Activated CD4-positive, alpha-beta T cell treated with anti-CD3 and anti-CD28 coated beads for 36 hours (primary cell): Measurements from ENCODE around the gene PCED1B. TPM values are rescaled to one million over a fixed set of nuclear protein-coding genes. Genes with fewer than 3 reads are reported as not detected.

Experiments
- ATAC-seq: fragments of 200-7000 bp; cut with Tn5 transposase; one replicate; pipeline ENCODE4 v1.10.0; 2021; ENCODE audit warnings: mild to moderate bottlenecking, moderate library complexity
- CTCF ChIA-PET: fragments of 350-600 bp; sonication (Branson Sonifier 250); formaldehyde crosslinking; loops from one replicate; lab custom pipeline; 2021; ENCODE audit warnings: antibody characterized with exemption; lab: Charles Lee
- POLR2A ChIA-PET: fragments of 350-600 bp; sonication (Branson Sonifier 250); formaldehyde crosslinking; loops from one replicate; lab custom pipeline; 2021; ENCODE audit warnings: antibody characterized with exemption, inconsistent platforms; lab: Charles Lee
- DNase-seq: peaks from one replicate; pipeline ENCODE4 v3.0.0-alpha.2; 2020
- H3K27ac Mint-ChIP-seq: one replicate; pipeline ENCODE4 v1.8.0; 2021; ENCODE audit warnings: mixed read lengths
- H3K27me3 Mint-ChIP-seq: one replicate; pipeline ENCODE4 v1.8.0; 2021; ENCODE audit warnings: mixed read lengths
- H3K36me3 Mint-ChIP-seq: one replicate; pipeline ENCODE4 v1.8.0; 2021; ENCODE audit warnings: low read depth, mixed read lengths
- H3K4me1 Mint-ChIP-seq: one replicate; pipeline ENCODE4 v1.8.0; 2021; ENCODE audit warnings: mixed read lengths
- H3K4me3 Mint-ChIP-seq: one replicate; pipeline ENCODE4 v1.8.0; 2021; ENCODE audit warnings: mild to moderate bottlenecking, moderate library complexity, mixed read lengths
- H3K9me3 Mint-ChIP-seq: one replicate; pipeline ENCODE4 v1.8.0; 2021; ENCODE audit warnings: low read depth, mixed read lengths
- intact Hi-C, 2 experiments: fragments of 100-400 bp; cut with DNase I in 1 of 2; cut with micrococcal nuclease in 1 of 2; formaldehyde crosslinking; loops; one replicate each; pipeline versions ENCODE4 v1.14.2 to v1.15.1; 2022 to 2024; cut with DNase I, micrococcal nuclease
- total RNA-seq, 2 experiments: library from RNA; stranded (reverse); gene quantifications; one replicate each; pipeline ENCODE4 v1.2.3, GENCODE V29; 2021

The PCED1B gene
- total RNA-seq, 2 experiments from 2014 or later: 76.3 to 82.3 TPM

DNA sequence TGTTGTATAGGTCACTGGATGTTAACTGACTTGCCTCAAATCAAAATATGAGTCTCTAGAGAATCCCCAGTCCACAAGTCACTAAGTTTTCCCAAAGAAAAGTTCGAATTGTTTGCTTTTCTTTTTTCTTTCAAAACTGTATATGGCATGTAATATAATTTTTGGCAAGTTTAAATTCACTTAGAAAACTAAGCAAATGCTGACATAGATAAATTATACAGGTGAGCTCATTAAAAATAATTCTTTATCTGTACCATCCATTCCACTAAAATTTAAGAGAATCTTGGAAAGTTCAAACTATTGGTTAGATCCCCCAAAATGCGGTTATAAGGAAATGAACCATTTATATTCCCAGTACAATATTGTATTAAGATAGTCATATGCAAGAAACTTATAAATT lies 145.9 kb downstream of the PCED1B start:
- ChIA-PET CTCF (interaction anchor here (1.0 to 1.8 kb wide), 3 partner anchors 7 to 172 kb away, joined by 3 to 7 read pairs (median 5); no protein-coding TSS in a partner anchor), POLR2A (no interaction called here)
- no peaks in the 10 kb centered on the region for H3K9me3 Mint-ChIP-seq
- ATAC-seq (no peak), DNase-seq (no peak)
- no peaks in the 10 kb centered on the region for H3K27me3 Mint-ChIP-seq
- peaks cover 81% of the 10 kb centered on the region for H3K4me1 Mint-ChIP-seq
- no peak overlapping the region for H3K4me3 Mint-ChIP-seq
- intact Hi-C loops: no loop called here
- peaks cover 81% of the 10 kb centered on the region for H3K36me3 Mint-ChIP-seq
- peak overlapping the region; percentile 72 for H3K27ac Mint-ChIP-seq

DNA sequence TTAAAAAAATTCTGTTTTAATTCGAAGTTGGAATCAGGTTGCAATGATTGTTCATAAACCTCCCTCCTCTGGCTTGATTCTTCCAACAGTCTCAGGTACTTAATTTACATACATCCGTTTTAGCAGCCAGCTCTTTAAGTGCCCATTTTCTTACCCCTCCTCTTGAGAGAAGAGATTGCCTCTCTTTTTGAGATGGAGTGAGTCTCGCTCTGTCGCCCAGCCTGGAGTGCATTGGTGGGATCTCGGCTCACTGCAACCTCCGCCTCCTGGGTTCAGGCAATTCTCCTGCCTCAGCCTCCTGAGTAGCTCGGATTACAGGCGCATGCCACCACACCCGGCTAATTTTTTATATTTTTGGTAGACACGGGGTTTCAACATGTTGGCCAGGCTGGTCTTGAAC lies 146.8 kb downstream of the PCED1B start:
- ATAC-seq (no peak), DNase-seq (no peak)
- H3K27ac Mint-ChIP-seq: peak overlapping the region; percentile 47
- ChIA-PET POLR2A (interaction anchor here (0.9 kb wide), 1 partner anchor 10 kb away, joined by 3 read pairs; no protein-coding TSS in a partner anchor), CTCF (interaction anchor here (0.5 to 1.8 kb wide), 8 partner anchors 8 to 265 kb away, joined by 3 to 7 read pairs (median 3); no protein-coding TSS in a partner anchor)
- intact Hi-C loops: no loop called here
- no peaks in the 10 kb centered on the region for H3K27me3 Mint-ChIP-seq
- no peak overlapping the region for H3K4me3 Mint-ChIP-seq
- H3K9me3 Mint-ChIP-seq: no peaks in the 10 kb centered on the region
- peaks cover 85% of the 10 kb centered on the region for H3K36me3 Mint-ChIP-seq
- peaks cover 81% of the 10 kb centered on the region for H3K4me1 Mint-ChIP-seq

DNA sequence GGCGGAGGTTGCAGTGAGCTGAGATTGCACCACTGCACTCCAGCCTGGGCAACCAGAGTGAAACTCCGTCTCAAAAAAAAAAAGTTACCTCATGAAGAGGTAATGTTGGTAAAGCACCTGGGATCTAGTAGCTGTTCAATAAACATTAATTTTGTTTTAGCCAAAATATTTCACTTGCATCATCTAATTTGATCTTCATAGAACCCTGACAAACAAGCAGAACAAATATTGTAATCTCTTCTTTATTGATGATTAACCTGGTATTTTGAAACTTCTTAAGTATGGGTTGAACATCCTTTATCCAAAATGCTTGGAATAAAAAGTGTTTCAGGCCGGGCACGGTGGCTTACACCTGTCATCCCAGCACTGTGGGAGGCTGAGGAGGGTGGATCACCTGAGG lies 149.4 kb downstream of the PCED1B start:
- no peak overlapping the region for H3K4me3 Mint-ChIP-seq
- ATAC-seq (no peak), DNase-seq (no peak)
- no peaks in the 10 kb centered on the region for H3K9me3 Mint-ChIP-seq
- H3K36me3 Mint-ChIP-seq: peaks cover 84% of the 10 kb centered on the region
- intact Hi-C loops: no loop called here
- H3K27ac Mint-ChIP-seq: no peak overlapping the region
- peaks cover 70% of the 10 kb centered on the region for H3K4me1 Mint-ChIP-seq
- ChIA-PET CTCF (interaction anchor here (0.8 to 1.9 kb wide), 5 partner anchors 9 to 169 kb away, joined by 3 to 11 read pairs (median 4); no protein-coding TSS in a partner anchor), POLR2A (interaction anchor here (0.6 to 1.4 kb wide), 2 partner anchors 48 to 78 kb away, joined by 4 to 6 read pairs; no protein-coding TSS in a partner anchor)
- no peaks in the 10 kb centered on the region for H3K27me3 Mint-ChIP-seq

DNA sequence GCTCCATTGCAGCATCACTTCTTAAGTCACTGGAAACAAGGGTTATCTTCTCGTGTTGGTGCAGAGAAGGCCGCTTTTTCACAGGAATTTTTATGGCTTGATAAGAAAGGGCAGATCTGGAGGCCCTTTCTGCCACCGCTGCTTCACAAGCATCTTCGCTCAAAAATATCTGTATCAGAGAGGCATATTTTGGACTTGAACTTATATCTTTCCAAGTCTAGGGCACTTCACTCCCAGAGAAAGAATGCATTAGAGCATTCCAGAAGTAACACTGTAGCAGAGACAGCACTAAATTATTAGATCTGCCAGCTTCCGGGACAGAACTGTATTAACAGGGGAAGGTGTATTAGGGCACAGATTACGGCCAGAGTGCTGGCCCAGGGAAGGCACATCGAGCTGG lies 152.0 kb downstream of the PCED1B start:
- Mint-ChIP-seq H3K27me3 (no peaks in the 10 kb centered on the region), H3K27ac (peak overlapping the region; percentile 51), H3K9me3 (peaks cover 7% of the 10 kb centered on the region), H3K4me1 (peaks cover 57% of the 10 kb centered on the region), H3K36me3 (peaks cover 85% of the 10 kb centered on the region), H3K4me3 (no peak overlapping the region)
- DNase-seq: no peak
- no peak for ATAC-seq
- intact Hi-C loops: no loop called here
- ChIA-PET POLR2A (no interaction called here), CTCF (interaction anchor here (0.5 to 1.3 kb wide), 2 partner anchors 15 to 50 kb away, joined by 3 to 5 read pairs; no protein-coding TSS in a partner anchor)

DNA sequence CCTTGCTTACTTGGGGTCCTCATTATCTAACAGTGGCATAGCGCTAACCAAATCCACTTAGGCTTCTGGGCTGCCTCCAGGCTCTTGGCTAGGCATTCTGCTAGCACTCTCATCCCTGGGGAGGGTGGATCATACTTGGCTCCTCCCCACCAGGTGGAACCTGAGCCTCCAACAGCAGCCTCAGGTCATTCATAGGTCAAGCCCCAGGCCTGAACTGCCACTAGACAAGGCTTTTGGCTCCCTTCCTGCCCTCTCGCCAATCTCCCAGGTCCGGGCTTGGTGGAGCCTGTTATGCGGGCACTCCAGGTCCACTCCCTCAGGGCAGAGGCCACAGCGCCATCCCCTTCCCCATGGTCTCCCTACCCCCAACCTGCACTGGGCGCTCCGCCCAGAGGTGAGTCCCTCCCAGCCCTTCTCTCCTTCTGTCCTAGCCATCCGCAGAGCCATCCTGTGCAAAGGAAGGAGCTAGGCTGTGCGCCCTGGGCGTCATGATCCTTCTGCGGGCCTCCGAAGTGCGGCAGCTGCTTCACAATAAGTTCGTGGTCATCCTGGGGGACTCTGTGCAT lies 155.2 kb downstream of the PCED1B start:
- Mint-ChIP-seq H3K36me3 (peaks cover 82% of the 10 kb centered on the region), H3K4me1 (peaks cover 56% of the 10 kb centered on the region), H3K4me3 (no peak overlapping the region), H3K27ac (no peak overlapping the region), H3K9me3 (peaks cover 9% of the 10 kb centered on the region), H3K27me3 (no peaks in the 10 kb centered on the region)
- CTCF ChIA-PET: interaction anchor here (0.7 kb wide), 1 partner anchor 163 kb away, joined by 3 read pairs; no protein-coding TSS in a partner anchor
- intact Hi-C loops: loop anchor here in 1 of 2 experiments (5.0 kb wide), 1 partner anchor 43 kb away; no protein-coding TSS in a partner anchor
- ATAC-seq: no peak
- DNase-seq: no peak
- POLR2A ChIA-PET: no interaction called here

DNA sequence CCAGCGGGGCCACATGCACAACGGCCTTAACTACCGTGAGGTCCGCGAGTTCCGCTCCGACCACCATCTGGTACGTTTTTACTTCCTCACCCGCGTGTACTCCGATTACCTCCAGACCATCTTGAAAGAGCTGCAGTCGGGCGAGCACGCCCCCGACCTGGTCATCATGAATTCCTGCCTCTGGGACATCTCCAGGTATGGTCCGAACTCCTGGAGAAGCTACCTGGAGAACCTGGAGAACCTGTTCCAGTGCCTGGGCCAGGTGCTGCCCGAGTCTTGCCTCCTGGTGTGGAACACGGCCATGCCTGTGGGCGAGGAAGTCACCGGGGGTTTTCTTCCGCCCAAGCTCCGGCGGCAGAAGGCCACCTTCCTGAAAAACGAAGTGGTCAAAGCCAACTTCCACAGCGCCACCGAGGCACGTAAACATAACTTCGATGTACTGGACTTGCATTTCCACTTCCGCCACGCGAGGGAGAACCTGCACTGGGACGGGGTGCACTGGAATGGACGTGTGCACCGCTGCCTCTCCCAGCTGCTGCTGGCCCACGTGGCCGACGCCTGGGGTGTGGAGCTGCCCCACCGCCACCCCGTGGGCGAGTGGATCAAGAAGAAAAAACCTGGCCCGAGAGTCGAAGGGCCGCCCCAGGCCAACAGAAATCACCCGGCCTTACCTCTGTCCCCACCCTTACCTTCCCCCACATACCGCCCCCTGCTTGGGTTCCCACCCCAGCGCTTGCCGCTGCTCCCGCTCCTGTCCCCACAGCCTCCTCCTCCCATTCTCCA lies 156.0 kb downstream of the PCED1B start:
- H3K27ac Mint-ChIP-seq: no peak overlapping the region
- peaks cover 79% of the 10 kb centered on the region for H3K36me3 Mint-ChIP-seq
- H3K4me1 Mint-ChIP-seq: peaks cover 50% of the 10 kb centered on the region
- H3K4me3 Mint-ChIP-seq: no peak overlapping the region
- no peaks in the 10 kb centered on the region for H3K27me3 Mint-ChIP-seq
- intact Hi-C loops: loop anchor here in 1 of 2 experiments (5.0 kb wide), 1 partner anchor 42 kb away; no protein-coding TSS in a partner anchor
- ChIA-PET CTCF (interaction anchor here (0.7 kb wide), 1 partner anchor 162 kb away, joined by 3 read pairs; no protein-coding TSS in a partner anchor), POLR2A (no interaction called here)
- ATAC-seq: no peak
- no peak for DNase-seq
- peaks cover 9% of the 10 kb centered on the region for H3K9me3 Mint-ChIP-seq

DNA sequence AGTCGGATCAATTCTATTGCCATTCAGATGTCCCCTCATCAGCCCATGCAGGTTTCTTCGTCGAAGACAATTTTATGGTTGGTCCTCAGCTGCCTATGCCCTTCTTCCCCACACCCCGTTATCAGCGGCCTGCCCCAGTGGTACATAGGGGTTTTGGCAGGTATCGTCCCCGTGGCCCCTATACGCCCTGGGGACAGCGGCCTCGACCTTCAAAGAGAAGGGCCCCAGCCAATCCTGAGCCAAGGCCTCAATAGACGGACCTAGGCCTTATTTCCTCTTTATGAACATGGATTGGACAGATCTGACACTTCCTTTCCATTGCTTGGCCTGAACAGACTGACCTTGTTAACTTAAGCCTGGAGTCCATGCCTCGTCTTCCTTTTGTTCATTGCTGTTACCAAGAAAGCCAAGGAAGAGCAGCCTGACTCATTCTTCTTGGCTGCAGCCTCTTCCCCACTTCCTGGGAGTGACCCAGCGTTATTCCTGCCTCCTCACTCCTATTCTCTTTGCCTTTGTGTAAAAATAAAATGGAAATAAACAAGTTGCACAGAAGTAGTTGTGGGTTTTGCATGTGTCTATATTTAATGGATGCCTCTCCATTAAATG lies 156.8 kb downstream of the PCED1B start:
- Mint-ChIP-seq H3K36me3 (peaks cover 71% of the 10 kb centered on the region), H3K27me3 (no peaks in the 10 kb centered on the region), H3K4me3 (no peak overlapping the region), H3K4me1 (peaks cover 46% of the 10 kb centered on the region), H3K27ac (peak overlapping the region; percentile 76), H3K9me3 (peaks cover 9% of the 10 kb centered on the region)
- no peak for DNase-seq
- intact Hi-C loops: loop anchor here in 1 of 2 experiments (5.0 kb wide), 1 partner anchor 41 kb away; no protein-coding TSS in a partner anchor
- no peak for ATAC-seq
- ChIA-PET CTCF (no interaction called here), POLR2A (no interaction called here)

DNA sequence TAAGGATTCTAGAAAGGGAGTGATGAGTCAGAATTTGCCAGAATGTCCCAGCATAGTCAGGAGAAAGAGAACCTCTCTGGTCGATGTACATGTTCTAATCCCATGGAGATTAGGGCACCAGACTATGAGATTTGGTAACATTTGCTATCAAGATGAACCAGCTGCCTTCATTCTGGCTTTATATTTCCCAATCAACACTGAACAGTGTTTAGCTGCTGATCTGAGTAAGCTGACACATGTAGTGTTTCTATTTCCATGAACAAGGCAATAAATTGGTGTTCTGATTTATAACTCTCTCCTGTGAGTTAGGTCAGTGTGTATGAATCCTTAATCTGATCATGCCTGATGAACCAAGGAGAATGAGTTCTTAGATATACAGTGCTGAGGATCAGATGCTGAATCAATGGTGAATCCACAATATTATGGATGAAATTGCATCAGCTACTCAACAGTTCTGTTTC lies 158.4 kb downstream of the PCED1B start:
- DNase-seq: no peak
- Mint-ChIP-seq H3K27me3 (no peaks in the 10 kb centered on the region), H3K4me1 (peaks cover 38% of the 10 kb centered on the region), H3K4me3 (no peak overlapping the region), H3K36me3 (peaks cover 60% of the 10 kb centered on the region), H3K27ac (peak overlapping the region; percentile 79), H3K9me3 (peaks cover 9% of the 10 kb centered on the region)
- intact Hi-C loops: loop anchor here in 1 of 2 experiments (5.0 kb wide), 1 partner anchor 40 kb away; no protein-coding TSS in a partner anchor
- ChIA-PET CTCF (interaction anchor here (0.9 to 1.1 kb wide), 2 partner anchors 9 to 70 kb away, joined by 3 read pairs; no protein-coding TSS in a partner anchor), POLR2A (interaction anchor here (0.7 kb wide), 1 partner anchor 142 kb away, joined by 3 read pairs; no protein-coding TSS in a partner anchor)
- peak; percentile 67 for ATAC-seq

DNA sequence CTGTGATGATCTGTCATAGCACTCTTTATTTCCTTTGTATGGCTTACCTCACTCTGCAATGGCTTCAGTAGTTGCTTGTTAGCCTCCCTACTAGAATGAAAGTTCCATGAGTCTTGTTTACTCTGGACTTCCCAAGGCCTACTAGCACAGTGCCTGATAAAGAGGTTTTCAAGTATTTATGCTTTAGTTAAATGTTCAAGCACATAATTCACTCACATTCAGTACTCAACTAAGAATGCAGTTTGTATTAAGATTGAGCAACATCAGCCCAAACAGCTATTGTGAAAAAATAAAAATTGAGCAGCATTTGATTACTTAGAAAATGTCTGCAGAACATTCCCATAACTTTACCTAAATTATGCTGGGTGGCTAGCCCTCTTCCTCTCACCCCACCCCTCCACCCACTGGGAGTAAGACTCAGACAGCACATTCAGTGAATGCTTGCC lies 159.3 kb downstream of the PCED1B start:
- ChIA-PET POLR2A (no interaction called here), CTCF (interaction anchor here (0.7 kb wide), 1 partner anchor 413 kb away, joined by 4 read pairs; no protein-coding TSS in a partner anchor)
- peak; percentile 28 for ATAC-seq
- intact Hi-C loops: loop anchor here in 1 of 2 experiments (5.0 kb wide), 1 partner anchor 39 kb away; no protein-coding TSS in a partner anchor
- H3K4me1 Mint-ChIP-seq: peaks cover 33% of the 10 kb centered on the region
- H3K9me3 Mint-ChIP-seq: peaks cover 9% of the 10 kb centered on the region
- H3K27ac Mint-ChIP-seq: peak overlapping the region; percentile 79
- no peak overlapping the region for H3K4me3 Mint-ChIP-seq
- H3K27me3 Mint-ChIP-seq: no peaks in the 10 kb centered on the region
- DNase-seq: no peak
- peaks cover 52% of the 10 kb centered on the region for H3K36me3 Mint-ChIP-seq

DNA sequence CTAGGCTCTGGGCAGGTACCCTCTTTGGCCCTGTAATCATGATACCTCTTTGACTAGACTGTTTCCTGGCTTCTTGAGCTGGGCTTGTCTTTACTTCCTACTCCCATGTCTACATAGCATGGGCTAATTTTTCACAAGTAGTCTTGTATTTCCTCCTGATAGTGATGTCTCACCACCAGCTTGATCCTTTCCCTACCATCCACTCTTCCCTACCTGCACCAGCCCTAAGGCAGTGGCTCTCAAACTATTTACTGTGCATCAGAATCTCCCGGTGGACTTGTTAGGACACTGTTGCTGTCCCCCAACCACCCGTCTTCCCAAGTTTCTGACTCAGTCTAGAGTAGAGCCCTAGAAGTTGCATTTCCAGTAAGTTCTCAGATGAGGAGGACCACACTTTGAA lies 163.0 kb downstream of the PCED1B start:
- peaks cover 23% of the 10 kb centered on the region for H3K36me3 Mint-ChIP-seq
- POLR2A ChIA-PET: no interaction called here
- intact Hi-C loops: no loop called here

More for the DNA sequence above, 163.0 kb downstream of the PCED1B start:
- Mint-ChIP-seq H3K9me3 (no peaks in the 10 kb centered on the region), H3K4me1 (peaks cover 15% of the 10 kb centered on the region), H3K4me3 (no peak overlapping the region), H3K27ac (no peak overlapping the region), H3K27me3 (no peaks in the 10 kb centered on the region)
- CTCF ChIA-PET: interaction anchor here (1.0 to 1.2 kb wide), 3 partner anchors 9 to 210 kb away, joined by 3 to 7 read pairs (median 3); no protein-coding TSS in a partner anchor
- DNase-seq (no peak), ATAC-seq (no peak)
